Stimulated activated CD8-positive, alpha-beta memory T cell treated with anti-CD3 and anti-CD28 coated beads, Interleukin-7, amount 100 ng/mL, for 24 hours (primary cell): ENCODE measurements around the gene LCN2.
"Not testable (repeated sequence)": the region's sequence is repeated elsewhere in the genome, so short reads cannot be mapped to it uniquely, and the experiment has no call there.

Source experiments
- DNase-seq: peaks from one replicate; pipeline ENCODE4 v3.0.0-alpha.2; 2020; ENCODE audit warnings: low read depth

The LCN2 gene

DNA sequence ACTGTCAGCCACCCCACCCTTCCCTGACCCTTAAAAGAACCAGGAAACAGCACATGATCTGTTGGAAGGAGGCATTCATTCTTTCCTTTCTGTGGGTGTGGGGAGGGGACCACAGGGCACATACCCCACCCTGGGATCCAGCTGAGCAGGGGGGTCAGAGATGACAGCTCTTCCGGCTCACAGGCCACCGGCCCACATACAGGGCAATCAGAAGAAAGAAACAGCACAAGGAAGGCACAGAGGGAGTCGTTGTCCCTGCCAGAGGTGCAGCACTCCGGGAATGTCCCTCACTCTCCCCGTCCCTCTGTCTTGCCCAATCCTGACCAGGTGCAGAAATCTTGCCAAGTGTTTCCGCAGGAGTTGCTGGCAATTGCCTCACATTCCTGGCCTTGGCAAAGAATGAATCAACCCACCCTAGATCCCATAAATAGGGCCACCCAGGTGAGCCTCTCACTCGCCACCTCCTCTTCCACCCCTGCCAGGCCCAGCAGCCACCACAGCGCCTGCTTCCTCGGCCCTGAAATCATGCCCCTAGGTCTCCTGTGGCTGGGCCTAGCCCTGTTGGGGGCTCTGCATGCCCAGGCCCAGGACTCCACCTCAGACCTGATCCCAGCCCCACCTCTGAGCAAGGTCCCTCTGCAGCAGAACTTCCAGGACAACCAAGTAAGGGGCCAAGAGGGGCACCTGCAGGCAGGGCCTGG, at the start of gene LCN2:
Gene LCN2, plus strand, starts transcription at position 453 of the 701 bp plus-strand sequence. Its CDS starts 73 bp downstream, at position 526.
- no peak for DNase-seq

DNA sequence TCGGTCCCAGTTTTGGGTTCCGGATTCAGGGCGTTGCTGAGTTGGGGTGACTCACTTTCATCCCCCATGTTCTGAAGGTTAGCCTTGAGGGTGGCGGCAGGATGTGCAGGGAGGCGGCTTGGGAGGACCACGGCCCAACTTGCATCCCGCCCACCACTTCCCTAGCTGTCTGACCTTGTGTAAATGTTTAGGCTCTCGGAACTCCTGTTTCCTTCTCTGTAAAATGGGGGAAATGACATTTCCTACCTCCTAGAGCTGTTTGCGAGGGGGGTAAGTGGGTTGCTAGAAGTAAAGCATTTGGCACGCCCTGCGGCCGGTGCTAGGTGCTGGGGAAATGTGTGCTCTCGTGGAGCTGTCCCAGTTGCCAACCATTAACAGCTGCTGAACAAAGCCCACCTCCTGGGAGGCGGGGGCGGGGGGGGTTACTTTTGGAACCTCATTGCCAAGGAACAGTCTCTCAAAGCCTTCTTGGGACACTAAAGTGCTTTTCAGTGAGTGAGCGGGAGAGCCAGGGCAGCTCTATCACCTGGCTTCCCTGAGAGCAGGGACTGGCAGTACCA, 49.2 kb upstream of the LCN2 start:
- DNase-seq: no peak

DNA sequence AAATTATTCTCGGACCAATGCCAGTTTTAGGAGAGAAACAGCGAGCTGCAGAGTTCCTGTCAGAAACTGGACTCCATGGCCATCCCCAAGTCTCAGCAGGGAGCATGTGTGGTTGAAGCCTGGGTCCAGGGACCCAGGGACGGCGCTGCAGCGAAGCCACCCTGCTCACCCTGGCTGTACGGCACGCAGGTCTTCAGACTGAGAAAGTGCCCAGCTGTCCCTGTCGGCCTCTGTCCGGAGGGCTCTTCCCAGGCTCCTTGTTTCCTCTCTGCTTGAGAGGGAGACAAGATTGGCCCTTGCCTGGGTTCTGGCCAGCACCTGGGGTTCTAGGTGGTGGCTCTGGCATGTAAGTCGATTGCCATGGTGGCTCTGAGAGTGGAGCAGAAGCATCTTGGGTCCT, 48.7 kb upstream of the LCN2 start:
- no peak for DNase-seq

GRCh38 chr9:128101231-128101661, 48.0 kb upstream of the LCN2 start:
- no peak for DNase-seq

GRCh38 chr9:128101690-128102089, 47.6 kb upstream of the LCN2 start:
- DNase-seq: no peak

DNA sequence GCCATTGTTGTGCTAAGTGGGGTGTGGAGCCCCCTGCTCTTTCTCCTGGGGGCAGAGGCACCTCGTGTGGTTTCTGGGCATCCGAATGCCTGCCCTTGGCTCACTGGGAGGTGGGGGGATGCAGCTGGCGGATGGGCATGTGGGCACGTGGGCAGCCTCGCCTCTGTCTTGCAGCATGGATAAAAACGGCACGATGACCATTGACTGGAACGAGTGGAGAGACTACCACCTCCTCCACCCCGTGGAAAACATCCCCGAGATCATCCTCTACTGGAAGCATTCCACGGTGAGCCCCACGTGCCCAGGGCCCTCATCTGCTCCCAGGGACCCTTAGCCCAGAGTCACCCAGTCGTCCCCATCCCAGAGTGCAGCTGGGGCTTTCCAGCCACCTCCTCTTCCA, 47.1 kb upstream of the LCN2 start:
- DNase-seq: no peak

GRCh38 chr9:128102861-128103588, 46.2 kb upstream of the LCN2 start:
- no peak for DNase-seq

- no peak for DNase-seq
These were observed 45.7 kb upstream of the LCN2 start for GRCh38 chr9:128103589-128103962.

DNA sequence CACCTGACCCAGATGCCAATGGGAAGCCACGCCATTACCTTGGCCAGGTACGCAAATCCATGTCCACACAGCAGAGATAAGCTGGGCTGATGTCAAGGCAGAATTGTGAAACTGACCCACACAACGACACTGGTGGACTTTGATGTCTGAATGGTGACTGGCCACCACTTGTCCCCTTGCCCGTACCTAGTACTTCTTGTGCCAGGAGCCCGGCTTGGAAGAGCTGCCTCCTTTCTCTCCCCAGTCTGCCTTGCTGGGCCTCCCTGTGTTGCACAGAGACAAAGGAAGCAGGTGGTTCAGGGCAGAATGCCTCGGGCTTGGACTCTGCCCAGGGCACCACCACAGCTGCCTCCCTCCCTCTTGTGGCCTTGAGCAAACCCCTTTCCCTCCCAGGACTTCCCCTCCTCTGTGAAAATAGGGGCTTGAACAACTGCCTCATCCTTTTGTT, 45.1 kb upstream of the LCN2 start:
- DNase-seq: no peak

GRCh38 chr9:128105538-128106175, 43.6 kb upstream of the LCN2 start:
- DNase-seq: no peak

DNA sequence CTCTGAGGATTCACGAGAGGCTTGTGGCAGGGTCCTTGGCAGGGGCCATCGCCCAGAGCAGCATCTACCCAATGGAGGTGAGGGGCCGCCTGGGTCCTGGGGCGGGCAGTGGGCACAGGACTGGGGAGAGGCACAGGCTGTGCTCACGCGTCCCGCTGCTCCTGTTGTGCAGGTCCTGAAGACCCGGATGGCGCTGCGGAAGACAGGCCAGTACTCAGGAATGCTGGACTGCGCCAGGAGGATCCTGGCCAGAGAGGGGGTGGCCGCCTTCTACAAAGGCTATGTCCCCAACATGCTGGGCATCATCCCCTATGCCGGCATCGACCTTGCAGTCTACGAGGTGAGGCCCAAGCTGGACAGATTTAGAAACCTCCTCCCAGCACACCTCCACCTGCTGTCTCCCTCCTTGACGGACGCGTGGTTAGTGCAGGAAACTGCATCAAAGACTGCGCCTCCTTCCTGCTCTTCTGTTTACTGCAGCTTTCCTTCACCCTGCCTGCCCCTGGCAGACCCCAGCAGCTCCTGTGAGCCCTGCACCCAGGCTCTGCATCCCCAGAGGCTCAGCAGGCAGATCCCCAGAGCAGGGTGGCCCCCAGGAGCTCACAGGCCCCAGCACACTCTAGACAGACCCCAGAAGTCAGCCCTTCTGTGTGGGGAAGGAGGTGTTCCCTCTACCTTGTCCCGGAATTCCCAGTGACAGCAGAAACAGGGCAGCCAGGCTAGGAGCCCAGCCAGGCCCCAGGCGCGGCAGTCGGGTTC, 42.9 kb upstream of the LCN2 start:
- no peak for DNase-seq

DNA sequence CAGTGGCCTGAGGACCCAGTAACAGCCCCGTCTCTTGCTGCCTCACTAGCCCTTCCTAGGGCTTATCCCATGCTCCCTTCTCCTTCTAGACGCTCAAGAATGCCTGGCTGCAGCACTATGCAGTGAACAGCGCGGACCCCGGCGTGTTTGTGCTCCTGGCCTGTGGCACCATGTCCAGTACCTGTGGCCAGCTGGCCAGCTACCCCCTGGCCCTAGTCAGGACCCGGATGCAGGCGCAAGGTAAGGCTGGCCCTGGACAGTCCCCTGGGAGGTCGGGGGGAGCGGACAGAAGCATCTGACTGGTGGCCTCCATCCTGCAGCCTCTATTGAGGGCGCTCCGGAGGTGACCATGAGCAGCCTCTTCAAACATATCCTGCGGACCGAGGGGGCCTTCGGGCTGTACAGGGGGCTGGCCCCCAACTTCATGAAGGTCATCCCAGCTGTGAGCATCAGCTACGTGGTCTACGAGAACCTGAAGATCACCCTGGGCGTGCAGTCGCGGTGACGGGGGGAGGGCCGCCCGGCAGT, 42.2 kb upstream of the LCN2 start:
- no peak for DNase-seq

DNA sequence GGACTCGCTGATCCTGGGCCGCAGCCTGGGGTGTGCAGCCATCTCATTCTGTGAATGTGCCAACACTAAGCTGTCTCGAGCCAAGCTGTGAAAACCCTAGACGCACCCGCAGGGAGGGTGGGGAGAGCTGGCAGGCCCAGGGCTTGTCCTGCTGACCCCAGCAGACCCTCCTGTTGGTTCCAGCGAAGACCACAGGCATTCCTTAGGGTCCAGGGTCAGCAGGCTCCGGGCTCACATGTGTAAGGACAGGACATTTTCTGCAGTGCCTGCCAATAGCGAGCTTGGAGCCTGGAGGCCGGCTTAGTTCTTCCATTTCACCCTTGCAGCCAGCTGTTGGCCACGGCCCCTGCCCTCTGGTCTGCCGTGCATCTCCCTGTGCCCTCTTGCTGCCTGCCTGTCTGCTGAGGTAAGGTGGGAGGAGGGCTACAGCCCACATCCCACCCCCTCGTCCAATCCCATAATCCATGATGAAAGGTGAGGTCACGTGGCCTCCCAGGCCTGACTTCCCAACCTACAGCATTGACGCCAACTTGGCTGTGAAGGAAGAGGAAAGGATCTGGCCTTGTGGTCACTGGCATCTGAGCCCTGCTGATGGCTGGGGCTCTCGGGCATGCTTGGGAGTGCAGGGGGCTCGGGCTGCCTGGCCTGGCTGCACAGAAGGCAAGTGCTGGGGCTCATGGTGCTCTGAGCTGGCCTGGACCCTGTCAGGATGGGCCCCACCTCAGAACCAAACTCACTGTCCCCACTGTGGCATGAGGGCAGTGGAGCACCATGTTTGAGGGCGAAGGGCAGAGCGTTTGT, 41.6 kb upstream of the LCN2 start:
- DNase-seq: no peak

DNA sequence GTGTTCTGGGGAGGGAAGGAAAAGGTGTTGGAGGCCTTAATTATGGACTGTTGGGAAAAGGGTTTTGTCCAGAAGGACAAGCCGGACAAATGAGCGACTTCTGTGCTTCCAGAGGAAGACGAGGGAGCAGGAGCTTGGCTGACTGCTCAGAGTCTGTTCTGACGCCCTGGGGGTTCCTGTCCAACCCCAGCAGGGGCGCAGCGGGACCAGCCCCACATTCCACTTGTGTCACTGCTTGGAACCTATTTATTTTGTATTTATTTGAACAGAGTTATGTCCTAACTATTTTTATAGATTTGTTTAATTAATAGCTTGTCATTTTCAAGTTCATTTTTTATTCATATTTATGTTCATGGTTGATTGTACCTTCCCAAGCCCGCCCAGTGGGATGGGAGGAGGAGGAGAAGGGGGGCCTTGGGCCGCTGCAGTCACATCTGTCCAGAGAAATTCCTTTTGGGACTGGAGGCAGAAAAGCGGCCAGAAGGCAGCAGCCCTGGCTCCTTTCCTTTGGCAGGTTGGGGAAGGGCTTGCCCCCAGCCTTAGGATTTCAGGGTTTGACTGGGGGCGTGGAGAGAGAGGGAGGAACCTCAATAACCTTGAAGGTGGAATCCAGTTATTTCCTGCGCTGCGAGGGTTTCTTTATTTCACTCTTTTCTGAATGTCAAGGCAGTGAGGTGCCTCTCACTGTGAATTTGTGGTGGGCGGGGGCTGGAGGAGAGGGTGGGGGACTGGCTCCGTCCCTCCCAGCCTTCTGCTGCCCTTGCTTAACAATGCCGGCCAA, 40.8 kb upstream of the LCN2 start:
- DNase-seq: no peak

DNA sequence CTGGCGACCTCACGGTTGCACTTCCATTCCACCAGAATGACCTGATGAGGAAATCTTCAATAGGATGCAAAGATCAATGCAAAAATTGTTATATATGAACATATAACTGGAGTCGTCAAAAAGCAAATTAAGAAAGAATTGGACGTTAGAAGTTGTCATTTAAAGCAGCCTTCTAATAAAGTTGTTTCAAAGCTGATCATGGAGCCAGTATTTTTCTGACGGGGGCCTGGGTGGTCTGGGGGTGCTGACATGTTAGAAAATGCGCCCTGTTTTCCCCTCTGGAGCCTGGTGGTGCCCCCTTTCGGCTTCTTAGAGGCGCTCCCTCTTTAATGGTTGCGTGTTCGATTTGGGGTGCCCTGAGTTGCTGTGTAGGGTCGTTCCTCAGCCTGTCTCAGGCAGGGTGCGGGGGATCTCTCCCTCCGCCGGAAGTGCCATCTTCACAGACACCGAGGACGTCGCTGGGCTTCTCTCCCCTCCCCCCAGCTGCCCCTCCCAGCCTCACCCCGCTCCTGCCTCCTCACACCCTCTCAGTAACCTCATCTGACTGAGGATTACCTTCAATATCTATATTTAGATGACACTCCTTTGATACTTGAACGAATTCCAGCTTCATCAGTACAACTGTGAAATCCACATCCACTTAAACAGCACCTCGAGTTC, 40.1 kb upstream of the LCN2 start:
- no peak for DNase-seq

GRCh38 chr9:128111726-128112125, 37.5 kb upstream of the LCN2 start:
- DNase-seq: not testable (repeated sequence)

- DNase-seq: no peak
These were observed 35.5 kb upstream of the LCN2 start for GRCh38 chr9:128113526-128114325.

DNA sequence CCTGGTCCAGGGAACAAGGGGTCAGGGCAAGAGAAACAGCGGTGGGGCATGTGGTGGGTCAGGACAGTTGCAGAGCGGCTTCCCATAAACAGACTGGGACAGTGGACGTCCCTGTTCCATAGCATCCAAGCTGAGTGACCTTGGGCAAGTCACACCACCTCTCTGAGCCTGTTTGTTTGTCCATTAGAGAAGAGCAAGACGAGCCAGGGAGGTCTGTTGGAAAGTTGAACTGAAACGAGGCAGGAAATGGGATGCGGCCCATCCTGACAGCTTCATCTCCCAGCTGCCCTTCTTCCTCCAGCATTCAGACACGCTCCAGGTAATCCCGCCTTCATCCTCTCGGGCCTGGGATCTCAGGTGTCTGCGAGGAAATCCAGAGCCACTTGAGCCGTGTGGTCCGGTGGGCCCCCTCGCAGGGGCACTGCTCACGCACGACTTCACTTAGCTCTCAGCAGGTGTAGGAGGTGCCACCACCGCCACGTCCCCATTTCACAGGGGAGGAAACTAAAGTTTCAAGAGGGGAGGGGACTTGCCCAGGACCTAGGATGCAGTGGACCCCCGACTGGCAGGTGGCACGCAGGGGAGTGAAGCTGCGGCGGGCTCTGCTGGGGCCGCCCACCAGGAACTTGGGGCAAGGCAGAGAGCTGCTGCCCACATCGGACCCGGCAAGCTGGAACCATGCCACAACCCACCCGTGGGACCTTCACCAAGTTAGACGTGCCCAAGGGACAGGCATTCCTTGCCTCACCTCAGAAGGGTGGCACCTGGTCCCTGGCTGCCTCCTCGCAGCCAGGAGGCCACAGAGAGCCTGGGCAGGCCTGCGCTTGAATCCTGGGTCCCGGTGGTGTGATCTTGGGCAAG, 34.7 kb upstream of the LCN2 start:
- DNase-seq: no peak
